Prostate gland (tissue), 2 donors: ENCODE data around the gene NOP53.

Experiments used
- POLR2A ChIP-seq: fragments of 450-650 bp; IDR thresholded peaks from one replicate; pipeline ENCODE4 v1.6.1; 2016; ENCODE audit warnings: antibody characterized with exemption, mild to moderate bottlenecking
- POLR2AphosphoS5 ChIP-seq: sonication (generic); formaldehyde crosslinking; IDR thresholded peaks from one replicate; pipeline ENCODE4 v1.6.1; 2017; ENCODE audit warnings: antibody characterized with exemption
- TF ChIP-seq, protein P1 (sequence below), 4 experiments: fragments of 200-600 bp in 2 of 4; fragments of 450-650 bp in 2 of 4; sonication (generic) in 2 of 4; IDR thresholded peaks; 1 replicate in 3 of 4; 2 replicates in 1 of 4; pipeline ENCODE4 v1.5.1; 2016 to 2019; ENCODE audit warnings: antibody characterized with exemption in 4 of 4, mild to moderate bottlenecking in 2 of 4, moderate library complexity in 2 of 4

DNA sequence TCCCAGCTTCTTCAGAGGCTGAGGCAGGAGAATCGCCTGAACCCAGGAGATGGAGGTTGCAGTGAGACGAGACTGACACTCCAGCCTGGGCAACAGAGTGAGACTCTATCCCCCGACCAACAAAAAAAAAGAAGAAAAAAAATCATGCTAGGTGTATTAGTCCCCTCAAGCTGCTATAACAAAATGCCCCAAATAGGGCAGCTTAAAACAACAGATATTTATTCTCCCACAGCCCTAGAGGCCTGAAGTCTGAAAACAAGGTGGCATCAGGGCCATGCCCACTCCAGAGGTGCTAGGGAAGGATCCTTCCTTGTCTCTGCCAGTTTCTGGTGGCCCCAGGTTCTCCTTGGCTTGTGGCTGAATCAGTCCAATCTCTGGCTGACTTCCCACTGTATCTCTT lies 40.7 kb upstream of the NOP53 start:
- TF ChIP-seq, protein P1, sequence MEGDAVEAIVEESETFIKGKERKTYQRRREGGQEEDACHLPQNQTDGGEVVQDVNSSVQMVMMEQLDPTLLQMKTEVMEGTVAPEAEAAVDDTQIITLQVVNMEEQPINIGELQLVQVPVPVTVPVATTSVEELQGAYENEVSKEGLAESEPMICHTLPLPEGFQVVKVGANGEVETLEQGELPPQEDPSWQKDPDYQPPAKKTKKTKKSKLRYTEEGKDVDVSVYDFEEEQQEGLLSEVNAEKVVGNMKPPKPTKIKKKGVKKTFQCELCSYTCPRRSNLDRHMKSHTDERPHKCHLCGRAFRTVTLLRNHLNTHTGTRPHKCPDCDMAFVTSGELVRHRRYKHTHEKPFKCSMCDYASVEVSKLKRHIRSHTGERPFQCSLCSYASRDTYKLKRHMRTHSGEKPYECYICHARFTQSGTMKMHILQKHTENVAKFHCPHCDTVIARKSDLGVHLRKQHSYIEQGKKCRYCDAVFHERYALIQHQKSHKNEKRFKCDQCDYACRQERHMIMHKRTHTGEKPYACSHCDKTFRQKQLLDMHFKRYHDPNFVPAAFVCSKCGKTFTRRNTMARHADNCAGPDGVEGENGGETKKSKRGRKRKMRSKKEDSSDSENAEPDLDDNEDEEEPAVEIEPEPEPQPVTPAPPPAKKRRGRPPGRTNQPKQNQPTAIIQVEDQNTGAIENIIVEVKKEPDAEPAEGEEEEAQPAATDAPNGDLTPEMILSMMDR (IDR thresholded peaks at IDR 0.05): no peak
- TF ChIP-seq POLR2AphosphoS5: no peak
- no peak for TF ChIP-seq POLR2A
